Neuronal stem cell (in vitro differentiated cells): ENCODE measurements around the gene ZFP14.

Experiments used
- DNase-seq: peaks from one replicate; pipeline ENCODE4 v3.0.0-alpha.2; 2013; ENCODE audit warnings: low spot score
- H2AFZ ChIP-seq: one replicate; pipeline ENCODE4 v1.6.1; 2013; ENCODE audit warnings: mild to moderate bottlenecking, low read length, inconsistent platforms
- H2AK5ac ChIP-seq: 2 replicates; pipeline ENCODE4 v1.6.1; 2013; ENCODE audit warnings: low read depth, mild to moderate bottlenecking, inconsistent platforms, low read length, moderate library complexity, mixed read lengths
- H2BK120ac ChIP-seq: 2 replicates; pipeline ENCODE4 v1.6.1; 2013; ENCODE audit warnings: low read depth, mild to moderate bottlenecking, inconsistent platforms, low read length, moderate library complexity, mixed read lengths
- H2BK12ac ChIP-seq: one replicate; pipeline ENCODE4 v1.6.1; 2013; ENCODE audit warnings: low read length, inconsistent platforms
- H2BK15ac ChIP-seq: 2 replicates; pipeline ENCODE4 v1.6.1; 2013; ENCODE audit warnings: mild to moderate bottlenecking, low read length, inconsistent platforms, mixed read lengths
- H2BK5ac ChIP-seq: one replicate; pipeline ENCODE4 v1.6.1; 2013; ENCODE audit warnings: inconsistent platforms, mild to moderate bottlenecking, low read length, moderate library complexity
- H3K14ac ChIP-seq: one replicate; pipeline ENCODE4 v1.6.1; 2013; ENCODE audit warnings: low read length, inconsistent platforms
- H3K18ac ChIP-seq: 2 replicates; pipeline ENCODE4 v1.6.1; 2013; ENCODE audit warnings: low read length, inconsistent platforms
- H3K23ac ChIP-seq: 2 replicates; pipeline ENCODE4 v1.6.1; 2013; ENCODE audit warnings: low read depth, mild to moderate bottlenecking, mixed read lengths, low read length, inconsistent platforms; ENCODE audit not compliant: poor library complexity
- H3K27ac ChIP-seq: replicated peaks from 3 replicates; pipeline ENCODE4 v1.5.1; 2013; ENCODE audit warnings: low read length, inconsistent platforms
- H3K27me3 ChIP-seq, 3 experiments: 2 replicates each; pipeline ENCODE4 v1.6.1; 2013; ENCODE audit warnings: low read length in 3 of 3, mild to moderate bottlenecking in 2 of 3, inconsistent platforms in 1 of 3, low read depth in 1 of 3, mixed read lengths in 1 of 3, moderate library complexity in 1 of 3; ENCODE audit not compliant: control insufficient read depth in 3 of 3, insufficient read depth in 3 of 3
- H3K36me3 ChIP-seq, 2 donors: replicated peaks in 1 of 2; 2 replicates each; pipeline ENCODE4 v1.6.1; 2013; ENCODE audit warnings: low read length in 2 of 2; ENCODE audit not compliant: control insufficient read depth in 2 of 2, insufficient read depth in 2 of 2
- H3K4ac ChIP-seq: 2 replicates; pipeline ENCODE4 v1.6.1; 2013; ENCODE audit warnings: inconsistent platforms, mild to moderate bottlenecking, low read length, moderate library complexity
- H3K4me1 ChIP-seq, 2 donors: 1 replicate in 1 of 2; 2 replicates in 1 of 2; pipeline ENCODE4 v1.6.1; 2013; ENCODE audit warnings: low read length in 2 of 2, low read depth in 1 of 2; ENCODE audit not compliant: control insufficient read depth in 2 of 2, insufficient read depth in 1 of 2
- H3K4me2 ChIP-seq: one replicate; pipeline ENCODE4 v1.6.1; 2013; ENCODE audit warnings: mild to moderate bottlenecking, low read length, inconsistent platforms; ENCODE audit not compliant: insufficient read depth, poor library complexity, severe bottlenecking
- H3K4me3 ChIP-seq, 2 donors: 2 replicates each; pipeline ENCODE4 v1.5.1; 2013; ENCODE audit warnings: low read length in 2 of 2, mild to moderate bottlenecking in 2 of 2, inconsistent platforms in 1 of 2, moderate library complexity in 1 of 2
- H3K79me1 ChIP-seq: one replicate; pipeline ENCODE4 v1.6.1; 2013; ENCODE audit warnings: low read depth, mild to moderate bottlenecking, inconsistent platforms, low read length, moderate library complexity
- H3K9ac ChIP-seq: one replicate; pipeline ENCODE4 v1.6.1; 2013; ENCODE audit warnings: mild to moderate bottlenecking, low read depth, low read length, inconsistent platforms; ENCODE audit not compliant: poor library complexity
- H3K9me3 ChIP-seq, 2 donors: replicated peaks in 1 of 2; 2 replicates each; pipeline versions ENCODE3 to v1.6.1; 2013; ENCODE audit warnings: low read length in 2 of 2, mild to moderate bottlenecking in 2 of 2, inconsistent platforms in 1 of 2, low read depth in 1 of 2, mixed read lengths in 1 of 2, moderate library complexity in 1 of 2; ENCODE audit not compliant: control insufficient read depth in 2 of 2, insufficient read depth in 1 of 2
- H4K8ac ChIP-seq: one replicate; pipeline ENCODE4 v1.6.1; 2013; ENCODE audit warnings: low read depth, mild to moderate bottlenecking, inconsistent platforms, low read length, moderate library complexity
- H4K91ac ChIP-seq: one replicate; pipeline ENCODE4 v1.6.1; 2013; ENCODE audit warnings: low read length, low read depth, mild to moderate bottlenecking, inconsistent platforms; ENCODE audit not compliant: poor library complexity
- WGBS, 2 donors: extraction: QIAGEN DNeasy Blood & Tissue Kit; methylation state at CpG; one replicate each; pipeline ENCODE4 v1.1.7; 2013; ENCODE audit warnings: missing lambda C conversion rate in 2 of 2, mixed read lengths in 1 of 2; ENCODE audit not compliant: insufficient read length in 2 of 2, insufficient replicate concordance in 1 of 2; ENCODE audit errors: extremely low coverage in 2 of 2; 5-methylcytosine and 5-hydroxymethylcytosine counted together

Gene ZFP14

GRCh38 chr19:36420961-36421748, 42.2 kb upstream of the ZFP14 start:
- peaks cover 2 to 28% of the 10 kb centered on the region in 2 donors for H3K9me3 ChIP-seq
- no peak overlapping the region for H3K23ac ChIP-seq
- no peak overlapping the region for H2BK5ac ChIP-seq
- no peak overlapping the region for H2BK120ac ChIP-seq
- peak overlapping the region; percentile 43 for H4K8ac ChIP-seq
- no peak overlapping the region for H2AK5ac ChIP-seq
- peak overlapping the region in 1 of 2 donors; percentile 75 for H3K4me3 ChIP-seq
- H3K4ac ChIP-seq: no peak overlapping the region
- DNase-seq: peak; percentile 14
- H3K4me2 ChIP-seq: peak overlapping the region; percentile 44
- H3K27ac ChIP-seq: no peak overlapping the region
- H3K36me3 ChIP-seq: peaks cover 0 to 12% of the 10 kb centered on the region in 2 donors
- H3K18ac ChIP-seq: peak overlapping the region; percentile 64
- H2BK12ac ChIP-seq: no peak overlapping the region
- H3K9ac ChIP-seq: peak overlapping the region; percentile 70
- no peak overlapping the region for H2AFZ ChIP-seq
- no CpG with 5 or more reads among the region's 61 CpGs for WGBS, 2 donors
- H4K91ac ChIP-seq: no peak overlapping the region
- peaks cover 0 to 6% of the 10 kb centered on the region in 2 donors for H3K4me1 ChIP-seq
- peaks cover 0 to 19% (median 0%) of the 10 kb centered on the region in 3 experiments for H3K27me3 ChIP-seq
- peaks cover 7% of the 10 kb centered on the region for H3K79me1 ChIP-seq
- H3K14ac ChIP-seq: no peak overlapping the region
- no peak overlapping the region for H2BK15ac ChIP-seq

- H4K91ac ChIP-seq: no peak within 1 kb of the TSS
Observed at GRCh38 chr19:36418287-36419001, 39.4 kb upstream of the ZFP14 start, which contains the start of gene ZFP82. Gene ZFP82, minus strand, starts transcription at chr19:36418644. Its CDS starts 8,855 bp downstream, at chr19:36409789.

GRCh38 chr19:36417752-36418286, 38.8 kb upstream of the ZFP14 start:
- Histone ChIP-seq H2BK15ac (peak overlapping the region; percentile 83), H3K14ac (peak overlapping the region; percentile 98), H4K91ac (no peak overlapping the region), H3K9ac (peak overlapping the region; percentile 98), H2AFZ (peak overlapping the region; percentile 99), H2BK12ac (peak overlapping the region; percentile 41), H3K27ac (peak overlapping the region; percentile 78), H3K9me3 (peaks cover 2 to 50% of the 10 kb centered on the region in 2 donors), H3K27me3 (peaks cover 0 to 19% (median 0%) of the 10 kb centered on the region in 3 experiments), H2BK120ac (peak overlapping the region; percentile 81), H3K79me1 (peaks cover 11% of the 10 kb centered on the region), H3K18ac (peak overlapping the region; percentile 97), H3K4ac (peak overlapping the region; percentile 100), H3K4me1 (peaks cover 0 to 6% of the 10 kb centered on the region in 2 donors), H2AK5ac (peak overlapping the region; percentile 93), H4K8ac (no peak overlapping the region), H2BK5ac (peak overlapping the region; percentile 93), H3K23ac (peak overlapping the region; percentile 12), H3K36me3 (peaks cover 3 to 37% of the 10 kb centered on the region in 2 donors), H3K4me2 (peak overlapping the region; percentile 84), H3K4me3 (peak overlapping the region; percentile 89 to 98)
- DNase-seq: no peak
- no CpG with 5 or more reads among the region's 25 CpGs for WGBS, 2 donors

More at GRCh38 chr19:36418287-36419001, 39.4 kb upstream of the ZFP14 start, which contains the start of gene ZFP82:
- peak within 1 kb of the TSS; percentile 89 to 98 for H3K4me3 ChIP-seq
- H2BK15ac ChIP-seq: peak within 1 kb of the TSS; percentile 83
- peaks cover 2 to 44% of the 10 kb centered on the region in 2 donors for H3K9me3 ChIP-seq
- peak within 1 kb of the TSS; percentile 99 for H3K18ac ChIP-seq
- WGBS, 2 donors: no CpG with 5 or more reads among the region's 70 CpGs
- H3K4me1 ChIP-seq: peaks cover 0 to 6% of the 10 kb centered on the region in 2 donors
- H3K4me2 ChIP-seq: peak within 1 kb of the TSS; percentile 84
- peak within 1 kb of the TSS; percentile 93 for H2AK5ac ChIP-seq
- H3K27ac ChIP-seq: peak within 1 kb of the TSS; percentile 78
- peak within 1 kb of the TSS; percentile 98 for H3K14ac ChIP-seq
- peak within 1 kb of the TSS; percentile 93 for H2BK5ac ChIP-seq
- peaks cover 0 to 19% (median 0%) of the 10 kb centered on the region in 3 experiments for H3K27me3 ChIP-seq
- peak within 1 kb of the TSS; percentile 12 for H3K23ac ChIP-seq
- H4K8ac ChIP-seq: peak within 1 kb of the TSS; percentile 82
- peak within 1 kb of the TSS; percentile 99 for H2AFZ ChIP-seq
- H3K36me3 ChIP-seq: peaks cover 0 to 31% of the 10 kb centered on the region in 2 donors
- H3K79me1 ChIP-seq: peaks cover 11% of the 10 kb centered on the region
- H2BK12ac ChIP-seq: peak within 1 kb of the TSS; percentile 41
- peak within 1 kb of the TSS; percentile 81 for H2BK120ac ChIP-seq
- H3K4ac ChIP-seq: peak within 1 kb of the TSS; percentile 100
- peak within 1 kb of the TSS; percentile 98 for H3K9ac ChIP-seq
- peak; percentile 83 for DNase-seq
